GM19372 (cell line): ENCODE results near the gene NUTM2G.
"Not testable (repeated sequence)": the region's sequence is repeated elsewhere in the genome, so short reads cannot be mapped to it uniquely, and the experiment has no call there.

Experiments
- ATAC-seq: cut with Tn5 transposase; IDR thresholded peaks from one replicate; pipeline ENCODE4 v1.9.1; 2021; ENCODE audit warnings: mild to moderate bottlenecking, low read depth, moderate library complexity; ENCODE audit not compliant: unreplicated experiment

NUTM2G gene

DNA sequence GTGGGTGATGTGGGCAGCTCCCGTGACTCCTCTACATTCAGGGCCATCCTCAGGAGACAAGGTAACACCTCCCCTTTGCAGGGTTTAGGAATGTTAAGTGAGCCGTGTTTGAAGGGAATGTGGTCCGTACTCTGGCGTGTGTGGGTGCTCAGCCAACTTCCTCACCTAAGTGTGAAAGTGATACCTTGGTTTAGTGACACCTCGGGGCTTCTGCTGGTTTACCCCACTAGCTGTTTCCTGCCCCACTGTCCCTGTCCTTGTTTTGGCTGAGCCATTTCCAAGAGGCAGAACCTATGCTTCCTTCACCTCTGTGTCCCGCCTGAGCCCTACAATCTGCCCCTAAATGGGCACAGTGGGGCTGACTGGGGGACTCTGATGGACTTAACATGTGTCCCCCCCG, 12.3 kb downstream of the NUTM2G start:
- ATAC-seq: not testable (repeated sequence)

DNA sequence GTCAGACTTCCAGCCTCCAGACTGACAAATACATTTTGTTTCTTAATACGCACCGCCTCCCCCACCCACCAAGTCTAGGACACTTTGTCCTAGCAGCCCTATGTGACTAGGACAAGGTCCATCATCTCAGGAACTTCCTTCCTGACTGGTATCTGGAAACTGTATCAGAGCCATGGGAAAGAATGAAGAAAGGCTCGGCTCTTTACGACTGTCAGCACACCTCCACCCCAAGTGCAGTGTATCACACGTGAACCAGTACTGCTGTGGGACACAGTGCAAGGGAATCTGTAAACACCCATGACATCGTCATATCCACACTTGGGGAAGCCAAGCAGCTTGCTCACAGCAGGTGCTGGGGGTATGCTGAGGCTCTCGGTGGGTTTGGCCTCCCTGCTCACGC, 13.0 kb downstream of the NUTM2G start:
- not testable (repeated sequence) for ATAC-seq

DNA sequence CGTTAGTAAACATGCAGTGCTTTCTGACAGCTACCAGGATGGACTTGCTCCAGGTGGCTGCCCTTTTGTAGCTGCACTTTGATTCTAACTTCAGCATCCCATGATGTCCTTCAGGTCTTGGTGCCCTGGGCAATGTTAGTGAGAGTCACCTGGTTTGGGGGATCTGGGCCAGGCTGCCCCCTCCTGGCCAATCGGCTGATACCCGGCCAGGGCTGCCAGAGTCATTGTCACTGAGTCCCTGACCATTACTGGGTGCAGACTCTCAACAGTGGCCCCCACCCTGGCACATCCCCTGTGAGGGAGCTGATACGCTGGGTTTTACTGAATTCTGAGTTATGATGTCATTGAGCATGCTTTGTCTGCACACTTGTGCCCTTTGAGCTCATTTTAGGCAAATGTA, 13.5 kb downstream of the NUTM2G start:
- not testable (repeated sequence) for ATAC-seq

- not testable (repeated sequence) for ATAC-seq
Observed at GRCh38 chr9:96949346-96949745, 20.7 kb downstream of the NUTM2G start.

DNA sequence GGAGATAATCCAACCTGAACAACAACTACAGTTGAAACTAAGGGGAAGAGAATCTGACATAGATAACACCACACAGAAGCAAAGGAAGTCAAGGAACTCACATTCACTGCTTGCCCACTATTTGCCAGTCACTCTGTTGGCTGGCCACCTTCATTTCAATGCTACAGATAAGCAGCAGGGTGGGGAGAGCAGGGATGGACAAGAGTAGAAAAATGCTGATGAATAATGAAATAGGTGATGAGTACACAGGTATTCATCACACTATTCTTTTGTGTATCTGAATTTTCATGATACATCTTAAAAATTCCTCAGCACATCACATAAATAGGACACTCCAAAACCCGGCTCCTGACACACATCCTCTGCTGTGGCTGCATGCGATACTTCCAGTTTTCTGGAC, 21.9 kb downstream of the NUTM2G start:
- not testable (repeated sequence) for ATAC-seq

DNA sequence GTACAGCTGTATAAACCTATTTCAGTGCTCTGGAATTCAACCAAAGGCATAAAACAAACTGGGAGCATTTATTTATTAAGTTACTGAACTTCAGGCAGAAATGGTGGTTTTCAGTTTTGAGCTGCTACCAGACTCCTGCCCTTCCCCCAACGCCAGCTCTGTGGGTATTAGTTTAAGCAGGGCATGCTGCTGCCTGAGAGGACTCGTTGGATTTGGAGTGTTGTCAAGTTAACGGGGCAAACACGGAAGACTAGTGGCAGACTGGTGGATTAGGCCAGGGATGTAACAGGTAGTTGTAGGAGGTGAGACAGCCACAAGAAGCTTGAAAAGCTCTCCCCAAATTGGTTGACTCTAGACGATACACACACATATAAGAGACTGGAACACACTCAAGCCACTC, 38.9 kb downstream of the NUTM2G start:
- ATAC-seq: not testable (repeated sequence)

DNA sequence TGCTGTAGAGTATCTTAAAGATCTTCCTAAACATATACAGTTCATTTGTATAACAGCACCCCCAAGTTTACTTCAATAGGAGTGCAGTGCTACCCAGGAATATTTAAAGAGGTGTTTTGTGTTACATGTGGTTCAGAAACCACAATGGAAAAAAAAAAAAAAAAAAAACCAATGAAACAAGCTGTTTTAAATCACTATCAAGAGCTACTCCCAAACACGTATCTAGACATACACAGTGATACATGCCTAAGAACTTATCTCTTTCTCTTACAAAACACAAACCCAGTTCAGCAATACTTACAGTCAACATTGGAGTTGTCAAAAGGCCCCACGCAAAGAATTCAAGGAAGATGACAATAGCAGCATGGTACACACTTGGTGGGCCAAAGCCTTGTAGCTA, 43.9 kb downstream of the NUTM2G start:
- not testable (repeated sequence) for ATAC-seq

DNA sequence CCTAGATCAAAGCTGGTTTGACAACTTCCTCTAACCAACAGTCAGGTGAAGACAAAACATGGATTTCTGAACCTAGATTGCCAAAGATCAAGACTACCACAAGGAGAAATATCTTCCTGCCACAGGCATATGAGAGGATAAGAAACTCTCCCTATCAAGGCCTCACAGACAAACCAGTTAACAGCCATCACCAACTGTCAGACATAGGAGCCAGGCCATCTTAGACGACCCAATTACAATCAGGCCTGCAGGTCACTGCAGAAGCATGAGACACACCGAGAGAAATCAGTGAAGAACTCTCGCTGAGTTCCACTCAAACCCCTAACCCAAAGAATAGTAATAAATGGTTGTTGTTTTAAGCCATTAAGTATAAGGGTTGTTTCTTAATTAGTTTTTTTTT, 45.4 kb downstream of the NUTM2G start:
- ATAC-seq: not testable (repeated sequence)

- not testable (repeated sequence) for ATAC-seq
Observed at GRCh38 chr9:96983496-96984122, 55.0 kb downstream of the NUTM2G start.

DNA sequence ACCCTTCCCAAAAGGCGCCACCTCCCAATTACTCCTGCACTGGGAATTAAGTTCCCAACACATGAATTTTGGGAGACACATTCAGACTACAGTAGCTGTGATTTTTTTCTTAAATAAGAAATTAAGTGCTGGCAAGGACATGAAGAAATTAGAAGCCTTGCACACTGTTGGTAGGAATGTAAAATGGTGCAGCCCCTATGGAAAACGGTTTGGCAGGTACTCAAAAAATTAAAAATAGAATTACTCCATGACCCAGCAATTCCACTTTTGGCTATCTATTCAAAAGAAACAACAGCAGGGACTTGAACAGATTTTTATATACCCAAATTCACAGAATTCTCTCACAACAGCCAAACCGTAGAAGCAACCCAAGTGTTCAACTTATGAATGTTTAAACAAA, 55.5 kb downstream of the NUTM2G start:
- not testable (repeated sequence) for ATAC-seq

DNA sequence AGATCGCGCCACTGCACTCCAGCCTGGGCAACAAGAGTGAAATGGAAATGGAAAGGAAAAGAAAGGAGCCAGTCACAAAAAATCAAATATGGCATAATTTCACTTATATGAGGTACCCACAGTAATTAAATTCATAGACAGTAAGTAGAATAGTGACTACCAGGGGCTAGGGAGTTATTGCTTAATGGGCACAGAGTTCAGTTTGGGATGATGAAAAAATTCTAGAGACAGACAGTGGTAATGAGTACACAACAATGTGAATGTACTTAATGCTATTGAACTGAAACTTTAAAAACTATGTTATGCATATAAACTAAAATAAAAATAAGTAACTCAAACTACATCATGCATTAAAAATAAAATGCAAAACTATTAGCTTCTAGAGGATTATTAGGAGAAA, 56.2 kb downstream of the NUTM2G start:
- not testable (repeated sequence) for ATAC-seq
